Bronchial epithelial cell (primary cell): ENCODE data around the gene IL4R. TPM values are rescaled to one million over a fixed set of nuclear protein-coding genes. Genes with fewer than 3 reads are reported as not detected.
"Not testable (repeated sequence)": the region's sequence is repeated elsewhere in the genome, so short reads cannot be mapped to it uniquely, and the experiment has no call there.

Source experiments
- DNase-seq: peaks from one replicate; pipeline ENCODE4 v3.0.0-alpha.2; 2010; ENCODE audit warnings: low read depth
- FAIRE-seq: peaks from 2 replicates; lab custom pipeline; 2011; peaks lifted over from hg19 to GRCh38; lab: Jason Lieb, UNC
- H3K27me3 ChIP-seq: 2 replicates; pipeline ENCODE4 v1.5.1; 2011; ENCODE audit warnings: low read length; ENCODE audit not compliant: control insufficient read depth, insufficient read depth
- H3K36me3 ChIP-seq: 2 replicates; pipeline ENCODE4 v1.5.1; 2011; ENCODE audit warnings: low read length; ENCODE audit not compliant: control insufficient read depth, insufficient read depth
- H3K4me3 ChIP-seq: 2 replicates; pipeline ENCODE4 v1.5.1; 2011; ENCODE audit warnings: mild to moderate bottlenecking, low read depth, low read length, control low read depth
- CTCF ChIP-seq: IDR thresholded peaks from 2 replicates; pipeline ENCODE4 v1.5.1; 2011; ENCODE audit warnings: mild to moderate bottlenecking, moderate library complexity, low read length, control low read depth, inconsistent platforms; ENCODE audit not compliant: insufficient read depth, severe bottlenecking
- total RNA-seq: library from RNA; depleted of rRNA; stranded (reverse); fragments of >200 nt; gene quantifications from 2 replicates; pipeline ENCODE4 v1.2.1, GENCODE V29; 2014

IL4R gene
- total RNA-seq, 1 donor from 2014 or later, result 25.8 TPM

- H3K27me3 ChIP-seq, result no peaks in the 10 kb centered on the region
- FAIRE-seq (no peak), DNase-seq (no peak)
- TF ChIP-seq CTCF, result no peak
- no peaks in the 10 kb centered on the region for H3K36me3 ChIP-seq
- H3K4me3 ChIP-seq, result peak overlapping the region; percentile 91
These were observed 44.2 kb upstream of the IL4R start for GRCh38 chr16:27269300-27270150.

DNA sequence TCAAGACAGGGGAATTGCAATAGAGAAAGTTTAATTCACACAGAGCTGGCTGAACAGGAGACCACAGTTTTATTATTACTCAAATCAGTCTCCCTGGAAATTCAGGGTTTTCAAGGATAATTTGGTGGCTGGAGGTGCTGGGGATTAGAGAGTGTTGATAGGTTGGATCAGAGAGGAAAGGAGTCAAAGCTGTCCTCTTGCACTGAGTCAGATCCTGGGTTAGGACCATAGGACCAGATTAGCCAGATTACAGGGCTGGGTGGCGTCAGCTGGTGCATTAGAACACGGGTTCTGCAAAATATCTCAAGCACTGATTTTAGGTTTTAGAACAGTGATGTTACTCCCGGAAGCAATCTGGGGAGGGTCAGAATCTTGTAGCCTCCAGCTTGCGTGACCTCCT lies 43.4 kb upstream of the IL4R start:
- Histone ChIP-seq H3K4me3 (no peak overlapping the region), H3K27me3 (no peaks in the 10 kb centered on the region), H3K36me3 (no peaks in the 10 kb centered on the region)
- FAIRE-seq, result no peak
- DNase-seq, result no peak
- no peak for TF ChIP-seq CTCF

GRCh38 chr16:27272076-27272475 lies 41.7 kb upstream of the IL4R start:
- Histone ChIP-seq H3K4me3 (no peak overlapping the region), H3K27me3 (no peaks in the 10 kb centered on the region), H3K36me3 (no peaks in the 10 kb centered on the region)
- DNase-seq (no peak), FAIRE-seq (no peak)
- TF ChIP-seq CTCF, result no peak

- not testable (repeated sequence) for H3K27me3 ChIP-seq, DNase-seq, H3K4me3 ChIP-seq, H3K36me3 ChIP-seq, FAIRE-seq
These were observed 41.1 kb upstream of the IL4R start for GRCh38 chr16:27272697-27273096.

DNA sequence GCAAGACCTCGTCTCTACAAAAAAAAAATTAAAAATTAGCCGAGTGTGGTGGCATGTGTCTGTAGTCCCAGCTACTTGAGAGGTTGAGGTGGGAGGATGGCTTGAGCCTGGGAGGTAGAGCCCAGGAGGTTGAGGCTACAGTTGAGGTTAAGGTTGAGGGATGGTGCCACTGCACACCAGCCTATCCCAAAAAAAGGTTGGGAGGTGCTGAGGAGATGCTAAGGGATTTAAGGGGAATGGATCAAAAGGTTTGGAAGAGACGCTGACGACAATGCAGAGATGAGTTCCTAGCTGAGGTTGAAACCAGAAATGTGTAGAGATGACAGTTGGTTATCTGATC lies 40.5 kb upstream of the IL4R start:
- DNase-seq, result no peak
- Histone ChIP-seq H3K27me3 (no peaks in the 10 kb centered on the region), H3K36me3 (no peaks in the 10 kb centered on the region), H3K4me3 (no peak overlapping the region)
- no peak for TF ChIP-seq CTCF
- no peak for FAIRE-seq

- no peak for FAIRE-seq
- TF ChIP-seq CTCF, result no peak
- Histone ChIP-seq H3K27me3 (no peaks in the 10 kb centered on the region), H3K4me3 (no peak overlapping the region), H3K36me3 (no peaks in the 10 kb centered on the region)
- DNase-seq, result no peak
These were observed 39.9 kb upstream of the IL4R start for GRCh38 chr16:27273670-27274423.

- DNase-seq, H3K36me3 ChIP-seq, FAIRE-seq, H3K27me3 ChIP-seq, H3K4me3 ChIP-seq: not testable (repeated sequence)
These were observed 39.3 kb upstream of the IL4R start for GRCh38 chr16:27274424-27274874.
